WTC11 (cell line): ENCODE measurements around the gene BMP5. TPM values are rescaled to one million over a fixed set of nuclear protein-coding genes. Genes with fewer than 3 reads are reported as not detected.

Experiments
- ATAC-seq: fragments of 200-7000 bp; cut with Tn5 transposase; 2 replicates; pipeline ENCODE4 v1.10.0; 2021; ENCODE audit warnings: mild to moderate bottlenecking, moderate library complexity
- CTCF ChIA-PET: fragments of 300-600 bp; sonication (Branson Sonifier 250); formaldehyde crosslinking; loops from one replicate; lab custom pipeline; 2021; ENCODE audit warnings: antibody characterized with exemption; lab: Charles Lee
- POLR2A ChIA-PET: fragments of 350-600 bp; sonication (Branson Sonifier 250); formaldehyde crosslinking; loops from one replicate; lab custom pipeline; 2021; ENCODE audit warnings: antibody characterized with exemption; lab: Charles Lee
- DNase-seq: peaks from one replicate; pipeline ENCODE4 v3.0.0; 2021; ENCODE audit warnings: low spot score
- H3K27ac Mint-ChIP-seq: 2 replicates; pipeline ENCODE4 v1.8.0; 2021; ENCODE audit warnings: mixed read lengths
- H3K27me3 Mint-ChIP-seq: 2 replicates; pipeline ENCODE4 v1.8.0; 2021; ENCODE audit warnings: low read depth, mild to moderate bottlenecking, moderate library complexity, mixed read lengths
- H3K36me3 Mint-ChIP-seq: 2 replicates; pipeline ENCODE4 v1.8.0; 2021; ENCODE audit warnings: mixed read lengths
- H3K4me1 Mint-ChIP-seq: 2 replicates; pipeline ENCODE4 v1.8.0; 2022; ENCODE audit warnings: mixed read lengths
- H3K4me3 Mint-ChIP-seq: 2 replicates; pipeline ENCODE4 v1.8.0; 2021; ENCODE audit warnings: mild to moderate bottlenecking, moderate library complexity, mixed read lengths
- H3K9me3 Mint-ChIP-seq: 2 replicates; pipeline ENCODE4 v1.8.0; 2021; ENCODE audit warnings: mixed read lengths
- FOXJ3 ChIP-seq: sonication (generic); formaldehyde crosslinking; IDR thresholded peaks from 2 replicates; pipeline ENCODE4 v1.9.0; 2021; ENCODE audit warnings: missing genetic modification reagents, mild to moderate bottlenecking, borderline replicate concordance
- FOXK1 ChIP-seq: sonication (generic); formaldehyde crosslinking; IDR thresholded peaks from 2 replicates; pipeline ENCODE4 v1.8.0; 2022; ENCODE audit warnings: mild to moderate bottlenecking, moderate library complexity, missing genetic modification reagents
- FOXP1 ChIP-seq: sonication (generic); formaldehyde crosslinking; IDR thresholded peaks from 2 replicates; pipeline ENCODE4 v1.8.0; 2022; ENCODE audit warnings: missing genetic modification reagents, mild to moderate bottlenecking, moderate library complexity, borderline replicate concordance
- JAZF1 ChIP-seq: fragments of 250-450 bp; sonication (Bioruptor Pico); IDR thresholded peaks from 2 replicates; pipeline ENCODE4 v1.9.0; 2021; ENCODE audit warnings: moderate library complexity, mild to moderate bottlenecking, inconsistent platforms
- JUN ChIP-seq: sonication (generic); formaldehyde crosslinking; IDR thresholded peaks from 2 replicates; pipeline ENCODE4 v1.8.0; 2023; ENCODE audit warnings: mild to moderate bottlenecking, missing genetic modification reagents
- KAT7 ChIP-seq: sonication (generic); formaldehyde crosslinking; IDR thresholded peaks from 2 replicates; pipeline ENCODE4 v1.8.1; 2023; ENCODE audit warnings: missing genetic modification reagents, mild to moderate bottlenecking, borderline replicate concordance
- NFYB ChIP-seq: sonication (generic); formaldehyde crosslinking; conservative IDR thresholded peaks from 2 replicates; pipeline ENCODE4 v1.8.0; 2022; ENCODE audit warnings: low read depth, missing genetic modification reagents
- NR1H2 ChIP-seq: sonication (generic); formaldehyde crosslinking; IDR thresholded peaks from 2 replicates; pipeline ENCODE4 v1.9.0; 2021; ENCODE audit warnings: mild to moderate bottlenecking, moderate library complexity, missing genetic modification reagents
- RELA ChIP-seq: sonication (generic); formaldehyde crosslinking; IDR thresholded peaks from 2 replicates; pipeline ENCODE4 v1.8.1; 2022; ENCODE audit warnings: missing genetic modification reagents, mild to moderate bottlenecking, borderline replicate concordance
- RORB ChIP-seq: fragments of 250-450 bp; sonication (Bioruptor Pico); IDR thresholded peaks from 2 replicates; pipeline ENCODE4 v1.9.0; 2021; ENCODE audit warnings: mild to moderate bottlenecking
- SMAD4 ChIP-seq: sonication (generic); formaldehyde crosslinking; IDR thresholded peaks from 2 replicates; pipeline ENCODE4 v1.8.0; 2022; ENCODE audit warnings: mild to moderate bottlenecking, missing genetic modification reagents
- ZBTB21 ChIP-seq: sonication (generic); formaldehyde crosslinking; IDR thresholded peaks from 2 replicates; pipeline ENCODE4 v1.8.1; 2023; ENCODE audit warnings: mild to moderate bottlenecking, missing genetic modification reagents, borderline replicate concordance
- ZNF121 ChIP-seq: sonication (generic); formaldehyde crosslinking; IDR thresholded peaks from 2 replicates; pipeline ENCODE4 v1.8.0; 2023; ENCODE audit warnings: missing genetic modification reagents
- ZNF138 ChIP-seq: sonication (generic); formaldehyde crosslinking; conservative IDR thresholded peaks from 2 replicates; pipeline ENCODE4 v1.8.1; 2022; ENCODE audit warnings: mild to moderate bottlenecking, moderate library complexity, missing genetic modification reagents
- ZNF671 ChIP-seq: fragments of 250-450 bp; sonication (Bioruptor Pico); IDR thresholded peaks from 2 replicates; pipeline ENCODE4 v1.8.0; 2021; ENCODE audit warnings: mild to moderate bottlenecking
- total RNA-seq: library from RNA; stranded (reverse); gene quantifications from 3 replicates; pipeline ENCODE4 v1.2.3, GENCODE V29; 2021
- TF ChIP-seq, protein P1 (sequence below): sonication (generic); formaldehyde crosslinking; IDR thresholded peaks from 2 replicates; pipeline ENCODE4 v1.8.0; 2023; ENCODE audit warnings: mild to moderate bottlenecking, missing genetic modification reagents
- TF ChIP-seq, protein P2 (sequence below): sonication (generic); formaldehyde crosslinking; IDR thresholded peaks from 2 replicates; pipeline ENCODE4 v1.8.0; 2022; ENCODE audit warnings: mild to moderate bottlenecking, missing genetic modification reagents
- TF ChIP-seq, protein P3 (sequence below): sonication (generic); formaldehyde crosslinking; IDR thresholded peaks from 2 replicates; pipeline ENCODE4 v1.8.1; 2022; ENCODE audit warnings: mild to moderate bottlenecking, moderate library complexity, missing genetic modification reagents
- TF ChIP-seq, protein P4 (sequence below): sonication (generic); formaldehyde crosslinking; conservative IDR thresholded peaks from 2 replicates; pipeline ENCODE4 v1.8.1; 2022; ENCODE audit warnings: mild to moderate bottlenecking, missing genetic modification reagents
- TF ChIP-seq, protein P5 (sequence below): sonication (generic); formaldehyde crosslinking; IDR thresholded peaks from 2 replicates; pipeline ENCODE4 v1.8.1; 2022; ENCODE audit warnings: mild to moderate bottlenecking, missing genetic modification reagents, moderate library complexity, borderline replicate concordance
- TF ChIP-seq, protein P6 (sequence below): fragments of 250-450 bp; sonication (Bioruptor Pico); IDR thresholded peaks from 2 replicates; pipeline ENCODE4 v1.8.0; 2021; ENCODE audit warnings: mild to moderate bottlenecking
- TF ChIP-seq, protein P7 (sequence below): sonication (generic); formaldehyde crosslinking; IDR thresholded peaks from 2 replicates; pipeline ENCODE4 v1.8.1; 2022; ENCODE audit warnings: low read depth, missing genetic modification reagents, borderline replicate concordance
- TF ChIP-seq, protein P8 (sequence below): sonication (generic); formaldehyde crosslinking; IDR thresholded peaks from 2 replicates; pipeline ENCODE4 v1.8.0; 2023; ENCODE audit warnings: missing genetic modification reagents, mild to moderate bottlenecking, borderline replicate concordance

The BMP5 gene
- total RNA-seq, 1 experiment from 2014 or later, result not detected

DNA sequence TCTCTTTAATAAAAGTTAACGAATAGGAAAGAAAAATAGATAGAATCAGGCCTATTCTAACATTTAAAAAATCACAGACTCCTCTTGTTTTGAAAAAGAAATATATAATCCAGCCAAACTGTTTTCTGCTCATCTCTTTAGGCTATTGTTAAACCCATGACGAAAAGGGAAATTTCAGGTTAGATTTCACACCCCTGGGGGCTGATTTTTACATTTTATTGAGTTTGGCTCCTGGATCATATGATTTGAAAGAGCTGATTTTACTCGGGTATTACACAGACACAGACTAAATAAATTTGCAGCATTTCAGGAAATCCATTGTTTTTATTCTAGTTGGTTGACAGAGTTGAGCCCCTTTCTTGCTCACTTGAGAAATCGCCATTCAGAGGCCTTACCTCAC lies 160.6 kb downstream of the BMP5 start:
- H3K27me3 Mint-ChIP-seq, result no peaks in the 10 kb centered on the region
- CTCF ChIA-PET, result no interaction called here
- H3K36me3 Mint-ChIP-seq, result no peaks in the 10 kb centered on the region
- H3K27ac Mint-ChIP-seq, result no peak overlapping the region
- ATAC-seq, result no peak
- TF ChIP-seq, protein P1, sequence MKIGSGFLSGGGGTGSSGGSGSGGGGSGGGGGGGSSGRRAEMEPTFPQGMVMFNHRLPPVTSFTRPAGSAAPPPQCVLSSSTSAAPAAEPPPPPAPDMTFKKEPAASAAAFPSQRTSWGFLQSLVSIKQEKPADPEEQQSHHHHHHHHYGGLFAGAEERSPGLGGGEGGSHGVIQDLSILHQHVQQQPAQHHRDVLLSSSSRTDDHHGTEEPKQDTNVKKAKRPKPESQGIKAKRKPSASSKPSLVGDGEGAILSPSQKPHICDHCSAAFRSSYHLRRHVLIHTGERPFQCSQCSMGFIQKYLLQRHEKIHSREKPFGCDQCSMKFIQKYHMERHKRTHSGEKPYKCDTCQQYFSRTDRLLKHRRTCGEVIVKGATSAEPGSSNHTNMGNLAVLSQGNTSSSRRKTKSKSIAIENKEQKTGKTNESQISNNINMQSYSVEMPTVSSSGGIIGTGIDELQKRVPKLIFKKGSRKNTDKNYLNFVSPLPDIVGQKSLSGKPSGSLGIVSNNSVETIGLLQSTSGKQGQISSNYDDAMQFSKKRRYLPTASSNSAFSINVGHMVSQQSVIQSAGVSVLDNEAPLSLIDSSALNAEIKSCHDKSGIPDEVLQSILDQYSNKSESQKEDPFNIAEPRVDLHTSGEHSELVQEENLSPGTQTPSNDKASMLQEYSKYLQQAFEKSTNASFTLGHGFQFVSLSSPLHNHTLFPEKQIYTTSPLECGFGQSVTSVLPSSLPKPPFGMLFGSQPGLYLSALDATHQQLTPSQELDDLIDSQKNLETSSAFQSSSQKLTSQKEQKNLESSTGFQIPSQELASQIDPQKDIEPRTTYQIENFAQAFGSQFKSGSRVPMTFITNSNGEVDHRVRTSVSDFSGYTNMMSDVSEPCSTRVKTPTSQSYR, result no peak
- TF ChIP-seq FOXJ3, result no peak
- TF ChIP-seq, protein P2, sequence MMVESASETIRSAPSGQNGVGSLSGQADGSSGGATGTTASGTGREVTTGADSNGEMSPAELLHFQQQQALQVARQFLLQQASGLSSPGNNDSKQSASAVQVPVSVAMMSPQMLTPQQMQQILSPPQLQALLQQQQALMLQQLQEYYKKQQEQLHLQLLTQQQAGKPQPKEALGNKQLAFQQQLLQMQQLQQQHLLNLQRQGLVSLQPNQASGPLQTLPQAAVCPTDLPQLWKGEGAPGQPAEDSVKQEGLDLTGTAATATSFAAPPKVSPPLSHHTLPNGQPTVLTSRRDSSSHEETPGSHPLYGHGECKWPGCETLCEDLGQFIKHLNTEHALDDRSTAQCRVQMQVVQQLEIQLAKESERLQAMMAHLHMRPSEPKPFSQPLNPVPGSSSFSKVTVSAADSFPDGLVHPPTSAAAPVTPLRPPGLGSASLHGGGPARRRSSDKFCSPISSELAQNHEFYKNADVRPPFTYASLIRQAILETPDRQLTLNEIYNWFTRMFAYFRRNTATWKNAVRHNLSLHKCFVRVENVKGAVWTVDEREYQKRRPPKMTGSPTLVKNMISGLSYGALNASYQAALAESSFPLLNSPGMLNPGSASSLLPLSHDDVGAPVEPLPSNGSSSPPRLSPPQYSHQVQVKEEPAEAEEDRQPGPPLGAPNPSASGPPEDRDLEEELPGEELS, result no peak
- TF ChIP-seq NR1H2, result no peak
- TF ChIP-seq, protein P3, sequence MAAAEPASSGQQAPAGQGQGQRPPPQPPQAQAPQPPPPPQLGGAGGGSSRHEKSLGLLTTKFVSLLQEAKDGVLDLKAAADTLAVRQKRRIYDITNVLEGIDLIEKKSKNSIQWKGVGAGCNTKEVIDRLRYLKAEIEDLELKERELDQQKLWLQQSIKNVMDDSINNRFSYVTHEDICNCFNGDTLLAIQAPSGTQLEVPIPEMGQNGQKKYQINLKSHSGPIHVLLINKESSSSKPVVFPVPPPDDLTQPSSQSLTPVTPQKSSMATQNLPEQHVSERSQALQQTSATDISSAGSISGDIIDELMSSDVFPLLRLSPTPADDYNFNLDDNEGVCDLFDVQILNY (CRISPR knock-in tag), result no peak
- no peak for TF ChIP-seq KAT7
- TF ChIP-seq, protein P4, sequence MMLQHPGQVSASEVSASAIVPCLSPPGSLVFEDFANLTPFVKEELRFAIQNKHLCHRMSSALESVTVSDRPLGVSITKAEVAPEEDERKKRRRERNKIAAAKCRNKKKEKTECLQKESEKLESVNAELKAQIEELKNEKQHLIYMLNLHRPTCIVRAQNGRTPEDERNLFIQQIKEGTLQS (CRISPR knock-in tag), result no peak
- TF ChIP-seq ZNF121 (CRISPR knock-in tag), result no peak
- TF ChIP-seq, protein P5, sequence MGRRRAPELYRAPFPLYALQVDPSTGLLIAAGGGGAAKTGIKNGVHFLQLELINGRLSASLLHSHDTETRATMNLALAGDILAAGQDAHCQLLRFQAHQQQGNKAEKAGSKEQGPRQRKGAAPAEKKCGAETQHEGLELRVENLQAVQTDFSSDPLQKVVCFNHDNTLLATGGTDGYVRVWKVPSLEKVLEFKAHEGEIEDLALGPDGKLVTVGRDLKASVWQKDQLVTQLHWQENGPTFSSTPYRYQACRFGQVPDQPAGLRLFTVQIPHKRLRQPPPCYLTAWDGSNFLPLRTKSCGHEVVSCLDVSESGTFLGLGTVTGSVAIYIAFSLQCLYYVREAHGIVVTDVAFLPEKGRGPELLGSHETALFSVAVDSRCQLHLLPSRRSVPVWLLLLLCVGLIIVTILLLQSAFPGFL (CRISPR knock-in tag), result no peak
- TF ChIP-seq, protein P6, sequence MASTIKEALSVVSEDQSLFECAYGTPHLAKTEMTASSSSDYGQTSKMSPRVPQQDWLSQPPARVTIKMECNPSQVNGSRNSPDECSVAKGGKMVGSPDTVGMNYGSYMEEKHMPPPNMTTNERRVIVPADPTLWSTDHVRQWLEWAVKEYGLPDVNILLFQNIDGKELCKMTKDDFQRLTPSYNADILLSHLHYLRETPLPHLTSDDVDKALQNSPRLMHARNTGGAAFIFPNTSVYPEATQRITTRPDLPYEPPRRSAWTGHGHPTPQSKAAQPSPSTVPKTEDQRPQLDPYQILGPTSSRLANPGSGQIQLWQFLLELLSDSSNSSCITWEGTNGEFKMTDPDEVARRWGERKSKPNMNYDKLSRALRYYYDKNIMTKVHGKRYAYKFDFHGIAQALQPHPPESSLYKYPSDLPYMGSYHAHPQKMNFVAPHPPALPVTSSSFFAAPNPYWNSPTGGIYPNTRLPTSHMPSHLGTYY (CRISPR knock-in tag), result no peak
- TF ChIP-seq JAZF1 (CRISPR knock-in tag), result no peak
- TF ChIP-seq, protein P7, sequence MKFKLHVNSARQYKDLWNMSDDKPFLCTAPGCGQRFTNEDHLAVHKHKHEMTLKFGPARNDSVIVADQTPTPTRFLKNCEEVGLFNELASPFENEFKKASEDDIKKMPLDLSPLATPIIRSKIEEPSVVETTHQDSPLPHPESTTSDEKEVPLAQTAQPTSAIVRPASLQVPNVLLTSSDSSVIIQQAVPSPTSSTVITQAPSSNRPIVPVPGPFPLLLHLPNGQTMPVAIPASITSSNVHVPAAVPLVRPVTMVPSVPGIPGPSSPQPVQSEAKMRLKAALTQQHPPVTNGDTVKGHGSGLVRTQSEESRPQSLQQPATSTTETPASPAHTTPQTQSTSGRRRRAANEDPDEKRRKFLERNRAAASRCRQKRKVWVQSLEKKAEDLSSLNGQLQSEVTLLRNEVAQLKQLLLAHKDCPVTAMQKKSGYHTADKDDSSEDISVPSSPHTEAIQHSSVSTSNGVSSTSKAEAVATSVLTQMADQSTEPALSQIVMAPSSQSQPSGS, result no peak
- no peak for TF ChIP-seq SMAD4 (CRISPR knock-in tag)
- TF ChIP-seq ZBTB21 (CRISPR knock-in tag), result no peak
- TF ChIP-seq JUN, result no peak
- TF ChIP-seq RORB, result no peak
- no peak overlapping the region for H3K4me3 Mint-ChIP-seq
- no peak for DNase-seq
- POLR2A ChIA-PET, result interaction anchor here (0.7 kb wide), 1 partner anchor 15 kb away, joined by 3 read pairs; no protein-coding TSS in a partner anchor
- H3K4me1 Mint-ChIP-seq, result no peaks in the 10 kb centered on the region
- peaks cover 3% of the 10 kb centered on the region; the same call in 1 of the 2 replicates for H3K9me3 Mint-ChIP-seq

DNA sequence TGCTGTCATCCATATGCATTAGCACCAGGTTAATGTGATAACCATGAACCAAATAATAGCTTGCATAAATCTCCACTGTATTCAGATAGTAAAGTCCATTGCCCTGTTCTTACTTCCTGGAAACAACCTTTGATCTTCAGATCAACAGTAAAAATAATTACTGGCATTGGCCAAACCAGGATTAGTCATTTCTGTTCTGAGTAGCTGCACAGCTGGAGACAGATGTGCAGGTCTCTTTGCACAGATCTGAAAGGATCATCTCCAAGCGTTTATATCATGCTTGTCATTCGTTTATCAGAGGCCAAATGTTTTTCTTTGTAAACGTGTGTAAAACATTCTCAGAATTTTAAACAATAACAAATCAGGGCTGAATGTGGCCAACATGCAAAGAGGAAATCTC lies 162.0 kb downstream of the BMP5 start:
- Mint-ChIP-seq H3K27ac (no peak overlapping the region), H3K9me3 (peaks cover 3% of the 10 kb centered on the region; the same call in 1 of the 2 replicates), H3K27me3 (no peaks in the 10 kb centered on the region), H3K4me1 (no peaks in the 10 kb centered on the region), H3K4me3 (no peak overlapping the region), H3K36me3 (no peaks in the 10 kb centered on the region)
- ChIA-PET POLR2A (no interaction called here), CTCF (no interaction called here)
- DNase-seq (no peak), ATAC-seq (no peak)
- TF ChIP-seq FOXK1 (CRISPR knock-in tag) (no peak), ZNF671 (CRISPR knock-in tag) (no peak), RELA (no peak), FOXP1 (no peak), NFYB (CRISPR knock-in tag) (no peak), ZNF138 (no peak)
- TF ChIP-seq, protein P8, sequence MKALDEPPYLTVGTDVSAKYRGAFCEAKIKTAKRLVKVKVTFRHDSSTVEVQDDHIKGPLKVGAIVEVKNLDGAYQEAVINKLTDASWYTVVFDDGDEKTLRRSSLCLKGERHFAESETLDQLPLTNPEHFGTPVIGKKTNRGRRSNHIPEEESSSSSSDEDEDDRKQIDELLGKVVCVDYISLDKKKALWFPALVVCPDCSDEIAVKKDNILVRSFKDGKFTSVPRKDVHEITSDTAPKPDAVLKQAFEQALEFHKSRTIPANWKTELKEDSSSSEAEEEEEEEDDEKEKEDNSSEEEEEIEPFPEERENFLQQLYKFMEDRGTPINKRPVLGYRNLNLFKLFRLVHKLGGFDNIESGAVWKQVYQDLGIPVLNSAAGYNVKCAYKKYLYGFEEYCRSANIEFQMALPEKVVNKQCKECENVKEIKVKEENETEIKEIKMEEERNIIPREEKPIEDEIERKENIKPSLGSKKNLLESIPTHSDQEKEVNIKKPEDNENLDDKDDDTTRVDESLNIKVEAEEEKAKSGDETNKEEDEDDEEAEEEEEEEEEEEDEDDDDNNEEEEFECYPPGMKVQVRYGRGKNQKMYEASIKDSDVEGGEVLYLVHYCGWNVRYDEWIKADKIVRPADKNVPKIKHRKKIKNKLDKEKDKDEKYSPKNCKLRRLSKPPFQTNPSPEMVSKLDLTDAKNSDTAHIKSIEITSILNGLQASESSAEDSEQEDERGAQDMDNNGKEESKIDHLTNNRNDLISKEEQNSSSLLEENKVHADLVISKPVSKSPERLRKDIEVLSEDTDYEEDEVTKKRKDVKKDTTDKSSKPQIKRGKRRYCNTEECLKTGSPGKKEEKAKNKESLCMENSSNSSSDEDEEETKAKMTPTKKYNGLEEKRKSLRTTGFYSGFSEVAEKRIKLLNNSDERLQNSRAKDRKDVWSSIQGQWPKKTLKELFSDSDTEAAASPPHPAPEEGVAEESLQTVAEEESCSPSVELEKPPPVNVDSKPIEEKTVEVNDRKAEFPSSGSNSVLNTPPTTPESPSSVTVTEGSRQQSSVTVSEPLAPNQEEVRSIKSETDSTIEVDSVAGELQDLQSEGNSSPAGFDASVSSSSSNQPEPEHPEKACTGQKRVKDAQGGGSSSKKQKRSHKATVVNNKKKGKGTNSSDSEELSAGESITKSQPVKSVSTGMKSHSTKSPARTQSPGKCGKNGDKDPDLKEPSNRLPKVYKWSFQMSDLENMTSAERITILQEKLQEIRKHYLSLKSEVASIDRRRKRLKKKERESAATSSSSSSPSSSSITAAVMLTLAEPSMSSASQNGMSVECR (CRISPR knock-in tag), result no peak
